ENCODE measurements around the gene SLC2A6. TPM values are rescaled to one million over a fixed set of nuclear protein-coding genes. Genes with fewer than 3 reads are reported as not detected.

The SLC2A6 gene
- polyA plus RNA-seq (2013, experiment 1 of 2; ENCODE audit: insufficient read length), result 17.0 TPM
- polyA plus RNA-seq (2013, experiment 2 of 2; ENCODE audit: insufficient read length), result 7.3 TPM

GRCh38 chr9:133478851-133479711, at the start of gene SLC2A6:
Gene SLC2A6 (minus strand): TSS chr9:133479099. CDS start chr9:133479059, 40 bp downstream.
- peak; percentile 85 for DNase-seq

GRCh38 chr9:133528001-133528875, 49.3 kb upstream of the SLC2A6 start:
- DNase-seq, result no peak

- DNase-seq, result no peak
Observed at GRCh38 chr9:133527444-133527920, 48.6 kb upstream of the SLC2A6 start.

GRCh38 chr9:133526721-133527321, 47.9 kb upstream of the SLC2A6 start:
- DNase-seq, result peak; percentile 14

- DNase-seq, result no peak
Observed at GRCh38 chr9:133525677-133526076, 46.8 kb upstream of the SLC2A6 start.

- no peak for DNase-seq
Observed at GRCh38 chr9:133524679-133525228, 45.9 kb upstream of the SLC2A6 start, which contains the start of gene MYMK. Gene MYMK (minus strand): TSS chr9:133524959. CDS start chr9:133524844, 115 bp downstream.

- DNase-seq, result no peak
Observed at GRCh38 chr9:133524146-133524545, 45.2 kb upstream of the SLC2A6 start.

GRCh38 chr9:133523106-133523505, 44.2 kb upstream of the SLC2A6 start:
- no peak for DNase-seq

GRCh38 chr9:133522073-133522910, 43.4 kb upstream of the SLC2A6 start:
- DNase-seq, result peak; percentile 46

GRCh38 chr9:133521122-133522072, 42.5 kb upstream of the SLC2A6 start:
- DNase-seq, result no peak

- DNase-seq, result no peak
Observed at GRCh38 chr9:133520121-133520835, 41.4 kb upstream of the SLC2A6 start.

- no peak for DNase-seq
Observed at GRCh38 chr9:133519693-133520092, 40.8 kb upstream of the SLC2A6 start.

- no peak for DNase-seq
Observed at GRCh38 chr9:133518706-133519449, 40.0 kb upstream of the SLC2A6 start.

GRCh38 chr9:133518200-133518599, 39.3 kb upstream of the SLC2A6 start:
- DNase-seq, result no peak

- no peak for DNase-seq
Observed at GRCh38 chr9:133517711-133518110, 38.8 kb upstream of the SLC2A6 start.

- no peak for DNase-seq
Observed at GRCh38 chr9:133516961-133517350, 38.1 kb upstream of the SLC2A6 start.

GRCh38 chr9:133516256-133516960, 37.5 kb upstream of the SLC2A6 start:
- no peak for DNase-seq
